Measurements from ENCODE around the gene TUBB1. TPM values are rescaled to one million over a fixed set of nuclear protein-coding genes. Genes with fewer than 3 reads are reported as not detected.
A peak's percentile ranks its signal among the peaks of the same experiment; 100 is the strongest.

The TUBB1 gene
- total and polyA plus RNA-seq, 3 donors from 2014 or later = 0.25 to 1.3 (median 0.55) TPM

GRCh38 chr20:59031564-59032022, 12.4 kb downstream of the TUBB1 start:
- peak overlapping the region; percentile 73 to 94 for H3K4me3 ChIP-seq
- 13 to 15% methylated on average over 9 to 13 of the region's 13 CpGs for WGBS, 2 donors
- intact Hi-C loops (cut with DNase I; ENCODE audit: low total_unique reads) = no loop called here
- no peaks in the 10 kb centered on the region for H3K36me3 ChIP-seq (ENCODE audit: low read depth, missing control alignments)
- H3K4me1 ChIP-seq = peaks cover 18% of the 10 kb centered on the region
- TF ChIP-seq POLR2A (IDR thresholded peaks at IDR 0.05) (no peak), CTCF (IDR thresholded peaks at IDR 0.05) (no peak)
- no peaks in the 10 kb centered on the region for H3K9me3 ChIP-seq
- peak overlapping the region; percentile 87 to 92 for H3K27ac ChIP-seq
- H3K27me3 ChIP-seq = no peaks in the 10 kb centered on the region
- no peak for DNase-seq

GRCh38 chr20:59032023-59032712, 12.9 kb downstream of the TUBB1 start, which contains the start of gene ATP5F1E:
ATP5F1E (minus strand) TSS chr20:59032335; CDS start chr20:59032251, 84 bp downstream.
- Histone ChIP-seq H3K4me1 (peaks cover 18% of the 10 kb centered on the region), H3K9me3 (no peaks in the 10 kb centered on the region), H3K4me3 (peak within 1 kb of the TSS; percentile 73 to 94), H3K27ac (peak within 1 kb of the TSS; percentile 87 to 92), H3K36me3 (ENCODE audit: low read depth, missing control alignments) (no peaks in the 10 kb centered on the region), H3K27me3 (no peaks in the 10 kb centered on the region)
- TF ChIP-seq POLR2A (IDR thresholded peaks at IDR 0.05) (peak; percentile 18), CTCF (IDR thresholded peaks at IDR 0.05) (peak in 1 of 3 experiments; percentile 14)
- intact Hi-C loops (cut with DNase I; ENCODE audit: low total_unique reads) = no loop called here
- peak; percentile 98 for DNase-seq
- 0 to 1% methylated on average over 20 to 45 of the region's 86 CpGs for WGBS, 2 donors

GRCh38 chr20:59032713-59033059, 13.5 kb downstream of the TUBB1 start:
- Histone ChIP-seq H3K9me3 (no peaks in the 10 kb centered on the region), H3K36me3 (ENCODE audit: low read depth, missing control alignments) (no peaks in the 10 kb centered on the region), H3K4me1 (peaks cover 18% of the 10 kb centered on the region), H3K27me3 (no peaks in the 10 kb centered on the region), H3K4me3 (peak overlapping the region; percentile 73 to 94), H3K27ac (peak overlapping the region; percentile 87 to 92)
- DNase-seq = no peak
- intact Hi-C loops (cut with DNase I; ENCODE audit: low total_unique reads) = no loop called here
- 0 to 1% methylated on average over 13 of the region's 13 CpGs for WGBS, 2 donors
- TF ChIP-seq CTCF (IDR thresholded peaks at IDR 0.05) (peak in 1 of 3 experiments; percentile 31), POLR2A (IDR thresholded peaks at IDR 0.05) (no peak)

GRCh38 chr20:59033093-59033492, 13.9 kb downstream of the TUBB1 start:
- H3K27ac ChIP-seq = peak overlapping the region in 1 of 2 donors; percentile 92
- intact Hi-C loops (cut with DNase I; ENCODE audit: low total_unique reads) = no loop called here
- DNase-seq = no peak
- peak overlapping the region in 1 of 2 donors; percentile 94 for H3K4me3 ChIP-seq
- H3K9me3 ChIP-seq = no peaks in the 10 kb centered on the region
- TF ChIP-seq CTCF (IDR thresholded peaks at IDR 0.05) = no peak
- peaks cover 18% of the 10 kb centered on the region for H3K4me1 ChIP-seq
- 68 to 82% methylated on average over 1 of the region's 1 CpG for WGBS, 2 donors
- H3K36me3 ChIP-seq (ENCODE audit: low read depth, missing control alignments) = no peaks in the 10 kb centered on the region
- no peaks in the 10 kb centered on the region for H3K27me3 ChIP-seq

All from testis (tissue), 3 donors.